Activated B cell treated with CpG ODN at 0.5 μM for 24 hours (primary cell): ENCODE data around the gene DKK2. TPM values are rescaled to one million over a fixed set of nuclear protein-coding genes. Genes with fewer than 3 reads are reported as not detected.

Experiments
- ATAC-seq: fragments of 200-7000 bp; cut with Tn5 transposase; one replicate; pipeline ENCODE4 v1.10.0; 2021; ENCODE audit warnings: low read depth, mild to moderate bottlenecking, moderate library complexity
- CTCF ChIA-PET: fragments of 350-600 bp; sonication (Branson Sonifier 250); formaldehyde crosslinking; loops from one replicate; lab custom pipeline; 2021; ENCODE audit warnings: antibody characterized with exemption; lab: Charles Lee
- POLR2A ChIA-PET: fragments of 350-600 bp; sonication (Branson Sonifier 250); formaldehyde crosslinking; loops from one replicate; lab custom pipeline; 2021; ENCODE audit warnings: antibody characterized with exemption; lab: Charles Lee
- DNase-seq: peaks from one replicate; pipeline ENCODE4 v3.0.0; 2022
- H3K27ac Mint-ChIP-seq: one replicate; pipeline ENCODE4 v1.8.0; 2020; ENCODE audit warnings: mixed read lengths
- H3K27me3 Mint-ChIP-seq: one replicate; pipeline ENCODE4 v1.8.0; 2021; ENCODE audit warnings: mixed read lengths
- H3K36me3 Mint-ChIP-seq: one replicate; pipeline ENCODE4 v1.8.0; 2021; ENCODE audit warnings: low read depth, mixed read lengths
- H3K4me1 Mint-ChIP-seq: one replicate; pipeline ENCODE4 v1.8.0; 2021; ENCODE audit warnings: mixed read lengths
- H3K4me3 Mint-ChIP-seq: one replicate; pipeline ENCODE4 v1.8.0; 2020; ENCODE audit warnings: mild to moderate bottlenecking, mixed read lengths
- H3K9me3 Mint-ChIP-seq: one replicate; pipeline ENCODE4 v1.8.0; 2020; ENCODE audit warnings: mixed read lengths
- intact Hi-C: fragments of 100-400 bp; cut with micrococcal nuclease; formaldehyde crosslinking; loops from one replicate; pipeline ENCODE4 v1.15.1; 2024
- total RNA-seq: library from RNA; stranded (reverse); gene quantifications from 2 replicates; pipeline ENCODE4 v1.2.3, GENCODE V29; 2022
- TF ChIP-seq, protein P1 (sequence below): fragments of 200-600 bp; IDR thresholded peaks from one replicate; pipeline ENCODE4 v1.8.0; 2022; ENCODE audit warnings: antibody characterized with exemption, mild to moderate bottlenecking

The DKK2 gene
- total RNA-seq, 1 donor from 2014 or later = not detected

DNA sequence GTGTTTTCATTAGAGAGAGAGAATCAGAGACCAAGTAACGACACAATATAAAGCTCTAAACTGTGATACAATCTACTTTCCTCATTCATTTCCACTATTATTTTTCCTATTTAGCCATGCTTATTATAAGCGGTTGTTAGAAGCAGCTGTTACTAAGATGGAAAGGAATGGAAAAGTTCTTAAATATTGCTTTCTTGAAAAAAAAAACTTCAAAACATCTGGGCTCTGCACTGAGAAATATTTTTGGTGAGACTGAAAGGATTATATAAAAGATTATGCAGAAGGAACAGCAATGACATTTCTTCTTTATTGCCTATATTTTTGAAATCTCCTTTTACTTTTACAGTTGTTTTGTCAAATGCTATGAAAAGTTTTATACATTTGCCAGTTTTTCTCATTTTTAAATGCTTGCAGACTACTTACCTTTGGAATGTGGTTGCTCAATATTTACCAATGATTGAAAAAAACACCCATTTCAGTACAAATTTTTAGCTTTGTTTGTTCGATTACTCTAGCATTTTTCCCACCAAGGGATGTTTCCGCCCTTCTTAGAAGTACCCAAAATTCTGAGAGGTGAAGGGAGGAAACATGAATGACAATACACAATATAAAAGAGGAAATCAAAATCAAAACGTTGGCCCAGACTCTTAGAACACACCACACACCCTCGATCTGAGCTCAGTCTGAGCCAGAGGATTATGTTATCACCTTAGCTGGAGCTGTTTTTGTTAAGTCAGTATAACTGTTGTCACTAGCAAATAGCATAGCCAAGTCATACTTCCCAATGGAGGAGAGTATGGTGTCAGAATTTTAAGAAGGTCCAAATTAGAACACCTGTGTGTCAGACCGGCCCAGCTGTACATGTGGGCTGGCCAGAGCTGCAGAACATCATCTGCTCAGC, 18.4 kb downstream of the DKK2 start:
- POLR2A ChIA-PET = no interaction called here
- ATAC-seq = no peak
- intact Hi-C loops = no loop called here
- no peaks in the 10 kb centered on the region for H3K27me3 Mint-ChIP-seq
- CTCF ChIA-PET = no interaction called here
- H3K27ac Mint-ChIP-seq = no peak overlapping the region
- no peaks in the 10 kb centered on the region for H3K4me1 Mint-ChIP-seq
- DNase-seq = no peak
- H3K9me3 Mint-ChIP-seq = no peaks in the 10 kb centered on the region
- no peak overlapping the region for H3K4me3 Mint-ChIP-seq
- H3K36me3 Mint-ChIP-seq = no peaks in the 10 kb centered on the region
- TF ChIP-seq, protein P1, sequence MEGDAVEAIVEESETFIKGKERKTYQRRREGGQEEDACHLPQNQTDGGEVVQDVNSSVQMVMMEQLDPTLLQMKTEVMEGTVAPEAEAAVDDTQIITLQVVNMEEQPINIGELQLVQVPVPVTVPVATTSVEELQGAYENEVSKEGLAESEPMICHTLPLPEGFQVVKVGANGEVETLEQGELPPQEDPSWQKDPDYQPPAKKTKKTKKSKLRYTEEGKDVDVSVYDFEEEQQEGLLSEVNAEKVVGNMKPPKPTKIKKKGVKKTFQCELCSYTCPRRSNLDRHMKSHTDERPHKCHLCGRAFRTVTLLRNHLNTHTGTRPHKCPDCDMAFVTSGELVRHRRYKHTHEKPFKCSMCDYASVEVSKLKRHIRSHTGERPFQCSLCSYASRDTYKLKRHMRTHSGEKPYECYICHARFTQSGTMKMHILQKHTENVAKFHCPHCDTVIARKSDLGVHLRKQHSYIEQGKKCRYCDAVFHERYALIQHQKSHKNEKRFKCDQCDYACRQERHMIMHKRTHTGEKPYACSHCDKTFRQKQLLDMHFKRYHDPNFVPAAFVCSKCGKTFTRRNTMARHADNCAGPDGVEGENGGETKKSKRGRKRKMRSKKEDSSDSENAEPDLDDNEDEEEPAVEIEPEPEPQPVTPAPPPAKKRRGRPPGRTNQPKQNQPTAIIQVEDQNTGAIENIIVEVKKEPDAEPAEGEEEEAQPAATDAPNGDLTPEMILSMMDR = no peak

DNA sequence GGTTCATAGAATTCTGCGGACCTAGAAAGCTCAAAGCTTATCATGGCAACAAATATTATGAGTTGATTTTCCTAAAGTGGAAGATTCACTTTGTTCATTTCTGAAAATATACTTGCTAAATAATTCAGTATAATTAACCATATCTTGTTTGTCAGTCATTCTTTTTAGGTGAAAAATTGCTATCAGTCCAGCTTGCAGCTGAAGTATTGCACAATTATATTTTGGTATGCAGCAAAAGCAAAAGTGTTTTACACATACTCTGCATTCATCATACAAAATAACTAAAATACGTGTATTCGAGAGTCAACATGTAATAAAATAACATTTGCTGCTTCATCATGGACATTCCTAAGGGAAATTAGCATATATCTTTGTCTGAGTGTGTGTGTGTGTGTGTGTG, 24.8 kb downstream of the DKK2 start:
- intact Hi-C loops = no loop called here
- no peak overlapping the region for H3K27ac Mint-ChIP-seq
- no peaks in the 10 kb centered on the region for H3K27me3 Mint-ChIP-seq
- no peak overlapping the region for H3K4me3 Mint-ChIP-seq
- H3K4me1 Mint-ChIP-seq = no peaks in the 10 kb centered on the region
- CTCF ChIA-PET = no interaction called here
- TF ChIP-seq, protein P1 = no peak
- DNase-seq (no peak), ATAC-seq (no peak)
- no peaks in the 10 kb centered on the region for H3K9me3 Mint-ChIP-seq
- POLR2A ChIA-PET = no interaction called here
- H3K36me3 Mint-ChIP-seq = no peaks in the 10 kb centered on the region

- Mint-ChIP-seq H3K27ac (no peak overlapping the region), H3K36me3 (no peaks in the 10 kb centered on the region), H3K9me3 (no peaks in the 10 kb centered on the region), H3K4me1 (no peaks in the 10 kb centered on the region), H3K27me3 (no peaks in the 10 kb centered on the region), H3K4me3 (no peak overlapping the region)
- intact Hi-C loops = no loop called here
- ChIA-PET CTCF (no interaction called here), POLR2A (no interaction called here)
- no peak for DNase-seq
- no peak for ATAC-seq
- TF ChIP-seq, protein P1 = no peak
Measured at GRCh38 chr4:107009196-107009968, 26.7 kb downstream of the DKK2 start.

DNA sequence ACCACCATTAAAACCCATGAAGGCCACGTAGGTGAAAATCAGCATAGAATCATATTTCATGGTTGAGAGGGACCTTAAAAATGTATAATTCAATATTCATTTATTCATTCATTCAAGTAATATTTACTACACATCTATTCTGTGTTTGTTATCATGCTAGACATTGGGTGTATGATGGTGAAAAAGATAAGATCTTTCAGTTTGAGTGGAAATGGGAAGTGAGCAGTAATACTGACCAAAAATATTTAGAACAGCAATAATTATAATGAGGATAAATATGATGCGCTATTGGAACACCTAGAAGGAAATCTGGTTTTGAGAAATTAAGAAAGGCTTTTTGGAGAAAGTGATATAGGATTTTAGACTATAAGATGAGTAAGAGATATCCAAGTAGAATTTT, 28.0 kb downstream of the DKK2 start:
- ChIA-PET POLR2A (no interaction called here), CTCF (no interaction called here)
- Mint-ChIP-seq H3K36me3 (no peaks in the 10 kb centered on the region), H3K4me3 (no peak overlapping the region), H3K4me1 (no peaks in the 10 kb centered on the region), H3K27me3 (no peaks in the 10 kb centered on the region), H3K27ac (no peak overlapping the region), H3K9me3 (no peaks in the 10 kb centered on the region)
- TF ChIP-seq, protein P1 = no peak
- ATAC-seq = no peak
- intact Hi-C loops = no loop called here
- no peak for DNase-seq

- H3K27ac Mint-ChIP-seq = no peak overlapping the region
- no peak for DNase-seq
- CTCF ChIA-PET = no interaction called here
- intact Hi-C loops = no loop called here
- no peak for ATAC-seq
- POLR2A ChIA-PET = no interaction called here
- no peak overlapping the region for H3K4me3 Mint-ChIP-seq
- H3K36me3 Mint-ChIP-seq = no peaks in the 10 kb centered on the region
- peaks cover 1% of the 10 kb centered on the region for H3K9me3 Mint-ChIP-seq
- H3K4me1 Mint-ChIP-seq = no peaks in the 10 kb centered on the region
- TF ChIP-seq, protein P1 = no peak
- H3K27me3 Mint-ChIP-seq = no peaks in the 10 kb centered on the region
Measured at GRCh38 chr4:107006218-107006617, 29.9 kb downstream of the DKK2 start.
